NCI-H187 treated with DMSO at 0.1 percent for 48 hours (cell line): ENCODE data around the gene FBXL5.

Experiments
- DNase-seq: peaks from one replicate; lab custom pipeline; 2025; lab: John Stamatoyannopoulos, UW

Gene FBXL5

DNA sequence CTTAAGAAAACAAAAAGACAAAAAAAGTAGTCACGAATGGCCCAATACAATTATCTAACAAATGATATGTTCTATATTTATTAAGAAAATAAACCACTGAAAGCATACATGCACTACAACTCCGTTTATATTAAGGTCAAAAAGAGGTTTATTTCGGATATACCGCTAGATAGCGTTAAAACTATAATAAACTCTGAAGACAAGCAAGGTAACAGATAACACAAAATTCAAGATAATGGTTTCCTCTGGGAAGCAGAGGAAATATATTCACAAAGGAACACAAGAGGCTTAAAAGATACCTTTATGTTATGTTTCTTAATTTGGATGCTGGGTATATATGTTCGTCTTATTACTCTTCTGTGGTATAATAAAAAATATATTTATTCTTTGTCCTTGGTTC lies 21.7 kb upstream of the FBXL5 start:
- DNase-seq = no peak

DNA sequence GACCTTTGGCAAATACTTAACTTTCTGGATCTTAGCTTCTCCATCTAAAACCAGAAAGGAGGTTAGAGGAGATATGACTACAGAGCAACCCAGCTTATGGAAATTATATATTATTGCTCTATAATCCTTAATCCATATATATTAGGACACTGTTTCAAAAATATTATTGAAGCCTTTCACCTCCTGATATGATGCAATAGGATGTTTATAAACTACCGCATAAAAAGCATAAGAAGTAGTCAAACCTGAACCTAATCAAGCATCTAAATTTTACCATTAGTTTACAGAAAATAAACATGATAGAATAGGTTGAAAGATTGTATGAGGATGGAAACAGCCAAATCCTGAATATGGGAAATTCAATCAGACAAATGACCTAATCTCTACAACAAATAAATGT lies 20.9 kb upstream of the FBXL5 start:
- DNase-seq = no peak

DNA sequence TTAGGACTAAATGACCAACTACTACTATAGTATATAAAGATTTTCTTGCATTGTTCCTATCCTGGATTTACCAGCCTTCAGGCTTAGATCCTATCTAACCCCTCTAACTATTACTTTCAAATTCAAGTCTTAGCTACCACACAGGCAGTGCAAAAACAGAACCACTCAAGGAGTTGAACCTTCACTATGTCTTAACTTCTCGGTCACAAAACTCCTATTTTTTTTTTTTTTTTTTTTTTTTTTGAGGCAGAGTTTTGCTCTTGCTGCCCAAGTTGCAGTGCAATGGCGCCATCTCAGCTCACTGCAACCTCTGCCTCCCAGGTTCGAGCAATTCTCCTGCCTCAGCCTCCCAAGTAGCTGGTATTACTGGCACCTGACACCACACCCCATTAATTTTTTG lies 20.2 kb upstream of the FBXL5 start:
- DNase-seq = no peak

GRCh38 chr4:15674926-15675325 lies 19.8 kb upstream of the FBXL5 start:
- DNase-seq = no peak

DNA sequence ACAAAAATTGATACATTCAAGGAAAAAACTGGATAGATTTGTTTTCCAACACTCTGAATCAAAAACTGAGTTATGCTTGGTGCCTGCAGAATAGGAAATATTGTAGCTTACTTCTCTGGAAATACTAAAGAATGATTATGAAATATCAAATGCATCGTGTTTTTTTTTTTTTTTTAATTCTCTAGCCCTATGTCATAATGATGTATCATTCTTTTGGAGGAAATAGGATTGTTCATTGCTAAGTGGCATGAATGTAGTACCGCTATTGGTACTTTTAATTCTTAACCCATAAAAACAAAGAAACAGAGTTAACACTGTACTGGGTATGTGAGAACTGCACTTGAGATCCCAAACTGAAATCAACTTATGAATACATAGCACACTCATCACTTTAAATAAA lies 18.9 kb upstream of the FBXL5 start:
- no peak for DNase-seq

- DNase-seq = no peak
These were observed 18.2 kb upstream of the FBXL5 start for GRCh38 chr4:15673337-15673736.

- no peak for DNase-seq
These were observed 16.9 kb upstream of the FBXL5 start for GRCh38 chr4:15672101-15672500.

DNA sequence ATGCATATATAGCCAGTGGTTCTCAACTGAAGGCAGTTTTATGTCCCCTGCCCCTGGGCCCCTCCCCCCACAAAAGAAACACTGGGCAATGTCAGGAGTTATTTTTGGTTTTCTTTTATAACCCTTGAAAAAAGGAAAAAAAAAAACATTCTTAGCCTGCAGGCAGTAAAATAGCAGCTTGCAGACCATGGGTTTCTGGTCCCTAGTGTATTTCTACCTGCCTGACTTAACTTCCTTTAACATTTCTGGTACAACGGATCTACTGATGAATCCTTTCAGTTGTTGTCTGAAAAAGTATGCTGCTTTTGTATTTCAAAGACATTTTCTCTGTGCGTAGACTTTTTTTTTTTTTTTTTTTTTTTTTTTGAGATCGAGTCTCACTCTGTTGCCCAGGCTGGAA lies 15.4 kb upstream of the FBXL5 start:
- no peak for DNase-seq

DNA sequence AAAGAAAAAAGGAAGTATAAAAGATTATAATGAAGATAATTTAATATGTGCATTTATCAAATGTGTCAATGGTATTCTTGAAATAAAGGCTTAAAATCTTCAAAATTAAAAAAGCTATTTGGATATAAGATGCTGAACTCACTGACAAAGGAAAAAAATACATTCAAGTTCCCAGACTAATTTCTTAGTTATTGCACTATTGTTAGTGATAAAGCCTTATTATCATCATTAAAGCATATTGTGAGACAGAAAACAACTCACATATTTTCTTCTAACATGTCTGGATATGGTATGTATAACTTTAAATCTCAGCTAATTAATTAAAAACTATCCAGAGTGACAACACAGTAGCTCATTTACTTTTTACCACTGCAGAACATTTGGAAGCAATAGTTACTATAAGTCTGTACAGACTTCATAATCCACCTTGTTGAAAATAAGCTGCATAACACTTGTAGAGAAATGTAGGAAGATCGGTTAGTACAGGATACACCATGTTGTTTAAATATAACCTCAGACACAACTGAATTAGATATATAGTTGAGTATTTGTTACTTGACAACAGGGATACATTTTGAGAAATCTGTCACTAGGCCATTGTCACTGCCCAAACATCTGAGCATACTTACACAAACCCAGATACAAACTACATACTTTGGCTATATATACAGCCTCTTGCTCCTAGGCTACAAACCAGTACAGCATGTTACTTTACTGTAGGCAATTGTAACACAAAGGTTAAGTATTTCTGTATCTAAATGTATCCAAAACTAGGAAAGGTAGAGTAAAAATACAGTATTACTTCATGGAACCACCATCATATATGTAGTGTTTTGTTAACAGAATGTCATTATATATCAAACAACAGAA lies 13.6 kb upstream of the FBXL5 start:
- DNase-seq = no peak

- no peak for DNase-seq
These were observed 11.8 kb upstream of the FBXL5 start for GRCh38 chr4:15667006-15667405.

- DNase-seq = no peak
These were observed 10.7 kb upstream of the FBXL5 start for GRCh38 chr4:15665753-15666365.

DNA sequence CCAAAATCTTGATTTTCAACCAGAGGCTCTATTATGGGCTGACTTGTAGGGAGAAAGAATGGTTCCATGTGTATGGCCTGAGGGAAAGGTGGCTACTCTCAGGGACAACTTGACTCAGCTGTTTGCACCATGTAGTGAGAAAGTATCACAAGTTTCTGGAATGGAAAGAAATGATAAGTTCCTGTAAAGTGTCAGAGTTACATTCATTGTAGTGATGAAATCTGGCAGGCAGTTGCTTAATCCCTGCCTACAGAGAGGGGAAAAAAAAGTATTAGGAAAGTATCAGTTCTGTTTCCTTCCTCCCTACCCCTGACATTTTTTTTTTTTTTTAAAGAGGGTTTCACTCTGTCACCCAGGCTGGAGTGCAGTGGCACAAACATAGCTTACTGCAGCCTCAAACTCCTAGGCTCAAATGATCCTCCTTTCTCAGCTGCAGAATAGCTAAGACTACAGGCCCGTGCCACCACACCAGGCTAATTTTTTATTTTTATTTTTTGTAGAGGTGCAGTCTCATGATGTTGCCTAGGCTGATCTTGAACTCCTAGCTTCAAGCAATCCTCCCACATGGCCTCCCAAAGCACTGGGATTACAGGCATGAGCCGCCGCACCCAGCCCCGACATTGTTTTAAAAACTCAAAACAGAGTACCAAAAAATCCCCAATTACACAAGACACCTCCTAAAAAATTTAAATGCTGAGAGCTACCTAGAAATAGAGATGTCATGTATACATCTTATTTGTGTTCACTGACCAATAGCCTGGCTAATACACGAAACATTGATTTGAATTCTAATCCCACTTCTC lies 4.8 kb upstream of the FBXL5 start:
- no peak for DNase-seq

DNA sequence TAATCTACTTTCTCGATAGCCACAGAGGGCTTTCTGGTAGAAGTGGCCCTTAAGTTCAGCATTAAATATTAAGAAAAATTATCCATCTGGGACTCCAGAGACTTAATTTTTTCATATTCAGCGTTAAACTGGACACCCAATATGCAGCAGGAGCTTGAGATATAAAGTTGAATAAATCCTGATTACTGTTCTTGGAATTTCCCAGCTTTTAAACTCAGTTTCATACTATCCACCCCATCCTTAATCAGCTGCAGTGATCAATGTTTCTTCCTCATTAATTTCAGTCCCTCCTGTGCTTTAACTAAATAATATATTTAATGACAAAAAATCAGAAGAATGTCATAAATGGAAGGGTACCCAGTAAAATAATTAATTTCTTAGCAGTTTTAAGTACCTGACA lies 3.6 kb upstream of the FBXL5 start:
- DNase-seq = no peak

- DNase-seq = no peak
These were observed 3.1 kb upstream of the FBXL5 start for GRCh38 chr4:15658136-15658770.

- no peak for DNase-seq
These were observed 2.2 kb upstream of the FBXL5 start for GRCh38 chr4:15657366-15657765.

DNA sequence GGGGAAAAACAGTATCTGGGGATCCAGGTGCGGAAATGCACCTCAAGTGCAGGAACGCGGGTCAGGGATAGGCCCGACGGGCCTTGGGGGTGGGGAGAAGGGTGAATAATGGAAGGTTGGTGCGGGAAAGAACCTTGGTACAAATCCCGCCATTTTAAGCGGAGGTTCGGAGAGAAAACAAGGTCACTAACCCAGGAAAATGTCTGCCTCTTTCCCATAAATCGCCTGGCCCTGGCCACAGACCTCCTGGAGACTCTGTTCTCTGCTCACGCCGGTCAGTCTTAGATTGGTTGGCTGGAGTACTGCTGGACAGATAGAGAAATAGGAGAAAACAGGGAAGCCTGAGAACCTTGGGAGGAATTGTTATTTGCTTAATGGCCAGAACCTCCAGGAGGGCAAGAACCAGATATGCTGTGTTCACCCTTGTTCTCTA lies 897 bp upstream of the FBXL5 start:
- no peak for DNase-seq

DNA sequence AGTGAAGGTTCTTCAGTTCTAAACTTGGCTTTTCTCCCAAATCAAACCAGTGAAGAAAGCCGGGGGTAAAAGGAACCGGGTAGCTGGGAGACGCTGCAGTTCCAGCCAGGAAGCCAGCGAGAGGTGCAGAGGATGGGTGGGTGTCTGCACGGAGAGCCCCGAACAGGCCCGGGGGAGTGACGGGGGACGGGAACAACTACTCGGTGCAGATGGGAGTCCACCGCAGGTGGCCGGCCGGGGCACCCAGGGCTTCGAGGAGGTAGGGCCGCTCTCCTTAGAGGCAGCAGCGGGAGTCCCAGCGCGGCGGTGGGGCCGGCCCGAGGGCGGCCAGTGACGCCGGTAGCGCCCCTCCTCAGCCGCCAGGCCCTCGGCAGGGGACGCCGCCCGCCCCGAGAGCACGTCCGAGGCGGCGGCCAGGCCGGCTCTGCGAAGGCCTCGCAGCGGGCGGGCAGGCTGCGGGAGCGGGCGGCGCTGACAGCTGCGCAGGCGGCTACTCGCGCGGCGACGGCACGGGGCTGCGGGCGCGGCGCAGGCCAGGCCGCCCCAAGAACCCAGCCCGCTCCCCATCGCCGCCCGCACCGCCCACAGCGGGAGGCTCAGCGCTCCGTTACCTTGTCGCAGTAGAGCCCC lies 449 bp downstream of the FBXL5 start:
- no peak for DNase-seq

DNA sequence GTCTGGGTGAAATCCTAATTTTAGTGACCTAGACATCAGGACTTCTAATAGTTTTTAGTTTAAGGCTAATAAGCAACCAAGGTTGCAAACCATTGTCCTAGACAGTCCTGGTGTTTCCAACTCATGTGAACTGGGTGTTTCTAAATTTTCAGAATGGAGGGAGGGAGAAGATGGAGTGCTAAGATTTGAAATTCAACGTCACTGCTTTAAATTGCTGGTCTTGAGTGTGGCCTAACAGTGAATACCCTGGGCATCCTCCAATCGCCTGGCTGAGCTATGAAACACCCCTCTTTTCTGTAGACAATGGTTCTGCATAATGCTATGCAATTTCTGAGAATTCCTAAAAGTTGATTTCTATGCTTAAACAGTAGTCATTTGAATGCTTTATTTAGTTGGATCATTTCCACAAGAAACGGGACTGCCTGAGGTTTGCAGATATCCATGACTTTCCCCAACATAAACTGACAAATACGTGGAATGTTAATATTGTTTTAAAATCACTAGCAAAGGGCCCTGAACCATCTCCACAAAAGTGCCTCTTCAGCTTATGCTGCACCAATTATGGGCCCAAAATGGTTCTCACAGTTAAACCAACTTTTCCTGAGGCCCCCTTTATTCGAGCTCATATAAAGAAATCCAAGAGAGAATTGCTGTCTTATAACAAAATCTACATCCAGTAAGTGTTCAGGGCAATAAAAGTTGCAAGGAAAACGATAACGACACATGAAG lies 1.1 kb downstream of the FBXL5 start:
- no peak for DNase-seq

GRCh38 chr4:15653420-15653819 lies 1.7 kb downstream of the FBXL5 start:
- DNase-seq = no peak

DNA sequence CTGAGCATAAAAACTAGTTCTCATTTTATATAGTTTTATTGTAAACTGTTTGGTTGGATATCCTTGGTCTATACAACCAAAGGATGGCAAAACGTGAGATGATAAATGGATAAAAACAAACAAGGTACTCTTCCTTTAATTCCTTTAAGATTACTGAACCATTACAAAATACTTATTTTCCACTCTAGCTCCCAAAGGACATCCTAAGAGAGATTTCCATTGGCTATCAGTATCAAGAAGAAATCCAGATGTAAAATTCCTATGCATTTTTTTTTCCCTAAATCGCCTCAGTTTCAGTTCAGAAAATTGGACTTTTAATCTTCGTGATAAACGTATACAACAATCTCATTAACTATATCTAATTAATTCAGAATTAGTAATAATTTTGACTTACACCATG lies 2.3 kb downstream of the FBXL5 start:
- DNase-seq = no peak

DNA sequence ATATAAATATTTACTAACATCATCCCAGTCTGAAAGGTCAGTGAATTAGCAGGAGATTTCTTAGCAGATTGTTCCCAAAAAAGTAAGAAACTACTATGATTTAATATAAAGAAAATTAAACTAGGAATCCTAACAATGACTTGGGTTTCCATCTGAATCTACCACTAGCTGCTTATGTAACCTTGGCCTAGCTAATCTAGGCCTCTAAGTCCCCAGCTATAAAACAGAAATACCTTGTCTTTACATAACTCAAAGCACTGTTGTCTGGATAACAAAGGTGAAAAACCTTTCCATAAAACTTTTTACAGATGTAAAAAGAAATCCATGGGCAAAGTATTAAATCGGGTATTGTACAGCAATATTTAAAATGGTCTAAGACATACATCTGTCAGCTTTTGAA lies 3.0 kb downstream of the FBXL5 start:
- DNase-seq = no peak
